COLO668 (cell line): ENCODE data around the gene DSCAM.
"Not testable (repeated sequence)": the region's sequence is repeated elsewhere in the genome, so short reads cannot be mapped to it uniquely, and the experiment has no call there.

Experiments used
- DNase-seq: peaks from one replicate; lab custom pipeline; 2025; ENCODE audit not compliant: unreplicated experiment; lab: John Stamatoyannopoulos, UW

DSCAM gene

GRCh38 chr21:40846587-40847411 lies at the start of gene DSCAM:
Gene DSCAM, minus strand, starts transcription at chr21:40847158. Its CDS starts 497 bp downstream, at chr21:40846661.
- peak; percentile 94 for DNase-seq

GRCh38 chr21:40895697-40896096 lies 48.7 kb upstream of the DSCAM start:
- DNase-seq: not testable (repeated sequence)

- no peak for DNase-seq
These were observed 40.0 kb upstream of the DSCAM start for GRCh38 chr21:40886931-40887330.

- DNase-seq: no peak
These were observed 39.0 kb upstream of the DSCAM start for GRCh38 chr21:40886006-40886405.

- no peak for DNase-seq
These were observed 35.4 kb upstream of the DSCAM start for GRCh38 chr21:40882192-40882915.

GRCh38 chr21:40881767-40882166 lies 34.8 kb upstream of the DSCAM start:
- DNase-seq: no peak

GRCh38 chr21:40871099-40871498 lies 24.1 kb upstream of the DSCAM start:
- DNase-seq: no peak

GRCh38 chr21:40863839-40864238 lies 16.9 kb upstream of the DSCAM start:
- DNase-seq: no peak

GRCh38 chr21:40858517-40858916 lies 11.6 kb upstream of the DSCAM start:
- DNase-seq: no peak

GRCh38 chr21:40853956-40854688 lies 7.2 kb upstream of the DSCAM start:
- no peak for DNase-seq

GRCh38 chr21:40852563-40852962 lies 5.6 kb upstream of the DSCAM start:
- DNase-seq: no peak

GRCh38 chr21:40851749-40852148 lies 4.8 kb upstream of the DSCAM start:
- DNase-seq: no peak

- no peak for DNase-seq
These were observed 3.1 kb upstream of the DSCAM start for GRCh38 chr21:40850071-40850470.

- DNase-seq: no peak
These were observed 993 bp upstream of the DSCAM start for GRCh38 chr21:40847951-40848350.

GRCh38 chr21:40846103-40846502 lies 855 bp downstream of the DSCAM start:
- DNase-seq: no peak

GRCh38 chr21:40845441-40845995 lies 1.4 kb downstream of the DSCAM start:
- no peak for DNase-seq

GRCh38 chr21:40844935-40845334 lies 2.0 kb downstream of the DSCAM start:
- DNase-seq: no peak

GRCh38 chr21:40842197-40842552 lies 4.8 kb downstream of the DSCAM start:
- no peak for DNase-seq

- DNase-seq: peak; percentile 76
These were observed 5.3 kb downstream of the DSCAM start for GRCh38 chr21:40841524-40842196.

GRCh38 chr21:40840401-40841125 lies 6.4 kb downstream of the DSCAM start:
- DNase-seq: no peak
